Measurements from ENCODE around the gene IGSF23. TPM values are rescaled to one million over a fixed set of nuclear protein-coding genes. Genes with fewer than 3 reads are reported as not detected.
"Not testable (repeated sequence)": the region's sequence is repeated elsewhere in the genome, so short reads cannot be mapped to it uniquely, and the experiment has no call there.

The IGSF23 gene
- total RNA-seq, 4 donors from 2014 or later, result not detected

- TF ChIP-seq EP300 (IDR thresholded peaks at IDR 0.05; ENCODE audit: low read depth) (no peak), POLR2A (IDR thresholded peaks at IDR 0.05) (no peak), POLR2AphosphoS5 (IDR thresholded peaks at IDR 0.05) (no peak)
- TF ChIP-seq, protein P1, sequence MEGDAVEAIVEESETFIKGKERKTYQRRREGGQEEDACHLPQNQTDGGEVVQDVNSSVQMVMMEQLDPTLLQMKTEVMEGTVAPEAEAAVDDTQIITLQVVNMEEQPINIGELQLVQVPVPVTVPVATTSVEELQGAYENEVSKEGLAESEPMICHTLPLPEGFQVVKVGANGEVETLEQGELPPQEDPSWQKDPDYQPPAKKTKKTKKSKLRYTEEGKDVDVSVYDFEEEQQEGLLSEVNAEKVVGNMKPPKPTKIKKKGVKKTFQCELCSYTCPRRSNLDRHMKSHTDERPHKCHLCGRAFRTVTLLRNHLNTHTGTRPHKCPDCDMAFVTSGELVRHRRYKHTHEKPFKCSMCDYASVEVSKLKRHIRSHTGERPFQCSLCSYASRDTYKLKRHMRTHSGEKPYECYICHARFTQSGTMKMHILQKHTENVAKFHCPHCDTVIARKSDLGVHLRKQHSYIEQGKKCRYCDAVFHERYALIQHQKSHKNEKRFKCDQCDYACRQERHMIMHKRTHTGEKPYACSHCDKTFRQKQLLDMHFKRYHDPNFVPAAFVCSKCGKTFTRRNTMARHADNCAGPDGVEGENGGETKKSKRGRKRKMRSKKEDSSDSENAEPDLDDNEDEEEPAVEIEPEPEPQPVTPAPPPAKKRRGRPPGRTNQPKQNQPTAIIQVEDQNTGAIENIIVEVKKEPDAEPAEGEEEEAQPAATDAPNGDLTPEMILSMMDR (IDR thresholded peaks at IDR 0.05), result no peak
- in situ Hi-C loops (cut with MboI; ENCODE audit: low pct_ligation_motif_present in 1 of 4, low pct_unique_long_range_greater_than_20kb in 1 of 4, low sequenced_read_pairs in 3 of 4) (no loop called here), intact Hi-C loops (cut with DNase I; ENCODE audit: low total_unique reads) (no loop called here)
- Histone ChIP-seq H3K4me1 (peaks cover 0 to 3% (median 0%) of the 10 kb centered on the region in 4 donors), H3K4me3 (no peak overlapping the region), H3K27ac (no peak overlapping the region), H3K27me3 (no peaks in the 10 kb centered on the region), H3K9me3 (no peaks in the 10 kb centered on the region), H3K36me3 (no peaks in the 10 kb centered on the region)
- WGBS, 2 donors (ENCODE audit: low coverage in 1 of 2), result 87% methylated on average over 4 of the region's 4 CpGs; no CpG with 5 or more reads in 1 of the 2 donors
- no peak for DNase-seq
These were observed 10.3 kb downstream of the IGSF23 start for GRCh38 chr19:44623626-44624025.

DNA sequence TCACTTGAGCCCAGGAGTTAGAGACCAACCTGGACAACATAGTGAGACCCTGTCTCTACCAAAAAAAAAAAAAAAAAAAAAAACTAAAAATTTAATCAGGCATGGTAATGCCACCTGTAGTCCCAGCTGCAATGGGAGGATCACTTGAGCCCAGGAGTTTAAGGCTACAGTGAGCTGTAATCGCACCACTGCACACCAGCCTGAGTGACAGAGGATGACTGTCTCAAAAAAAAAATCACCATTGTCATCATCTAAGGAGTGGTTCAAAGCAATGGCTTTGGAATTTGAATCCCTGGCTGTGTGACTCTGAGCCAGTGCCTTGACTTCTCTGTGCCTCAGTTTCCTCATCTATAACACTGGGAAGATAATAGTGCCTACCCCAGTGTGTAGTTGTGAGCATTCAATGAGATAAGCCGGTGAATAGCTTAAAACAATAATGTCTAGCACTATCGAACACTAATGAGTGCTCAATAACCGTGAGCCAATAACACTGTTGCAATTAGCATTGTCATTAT, 11.5 kb downstream of the IGSF23 start:
- H3K27me3 ChIP-seq, result no peaks in the 10 kb centered on the region
- H3K4me3 ChIP-seq, result no peak overlapping the region
- no peak for DNase-seq
- no peak overlapping the region for H3K27ac ChIP-seq
- no peaks in the 10 kb centered on the region for H3K36me3 ChIP-seq
- H3K9me3 ChIP-seq, result no peaks in the 10 kb centered on the region
- in situ Hi-C loops (cut with MboI; ENCODE audit: low pct_ligation_motif_present in 1 of 4, low pct_unique_long_range_greater_than_20kb in 1 of 4, low sequenced_read_pairs in 3 of 4), result no loop called here
- peaks cover 0 to 3% (median 0%) of the 10 kb centered on the region in 4 donors for H3K4me1 ChIP-seq
- 91 to 97% methylated on average over 4 of the region's 4 CpGs for WGBS, 2 donors (ENCODE audit: low coverage in 1 of 2)
- TF ChIP-seq EP300 (IDR thresholded peaks at IDR 0.05; ENCODE audit: low read depth) (no peak), POLR2AphosphoS5 (IDR thresholded peaks at IDR 0.05) (no peak), POLR2A (IDR thresholded peaks at IDR 0.05) (no peak)
- TF ChIP-seq, protein P1 (IDR thresholded peaks at IDR 0.05), result no peak
- intact Hi-C loops (cut with DNase I; ENCODE audit: low total_unique reads), result no loop called here

DNA sequence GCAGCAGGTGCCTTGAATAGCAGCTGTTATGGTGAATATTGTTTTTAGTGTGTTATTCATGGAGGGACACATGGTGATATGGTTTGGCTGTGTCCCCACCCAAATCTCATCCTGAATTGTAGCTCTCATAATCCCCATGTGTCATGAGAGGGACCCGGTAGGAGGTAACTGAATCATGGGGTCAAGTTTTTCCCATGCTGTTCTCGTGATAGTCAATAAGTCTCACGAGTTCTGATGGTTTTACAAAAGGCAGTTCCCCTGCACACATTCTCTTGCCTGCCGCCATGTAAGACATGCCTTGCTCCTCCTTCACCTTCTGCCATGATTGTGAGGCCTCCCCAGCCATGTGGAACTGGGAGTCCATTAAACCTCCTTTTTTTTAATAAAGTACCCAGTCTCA, 12.3 kb downstream of the IGSF23 start:
- in situ Hi-C loops (cut with MboI; ENCODE audit: low pct_ligation_motif_present in 1 of 4, low pct_unique_long_range_greater_than_20kb in 1 of 4, low sequenced_read_pairs in 3 of 4); H3K27ac ChIP-seq; H3K4me3 ChIP-seq; H3K27me3 ChIP-seq; H3K9me3 ChIP-seq; H3K36me3 ChIP-seq; DNase-seq; H3K4me1 ChIP-seq; intact Hi-C loops (cut with DNase I; ENCODE audit: low total_unique reads): not testable (repeated sequence)
- WGBS, 2 donors (ENCODE audit: low coverage in 1 of 2), result 93% methylated on average over 4 of the region's 4 CpGs; no CpG with 5 or more reads in 1 of the 2 donors

DNA sequence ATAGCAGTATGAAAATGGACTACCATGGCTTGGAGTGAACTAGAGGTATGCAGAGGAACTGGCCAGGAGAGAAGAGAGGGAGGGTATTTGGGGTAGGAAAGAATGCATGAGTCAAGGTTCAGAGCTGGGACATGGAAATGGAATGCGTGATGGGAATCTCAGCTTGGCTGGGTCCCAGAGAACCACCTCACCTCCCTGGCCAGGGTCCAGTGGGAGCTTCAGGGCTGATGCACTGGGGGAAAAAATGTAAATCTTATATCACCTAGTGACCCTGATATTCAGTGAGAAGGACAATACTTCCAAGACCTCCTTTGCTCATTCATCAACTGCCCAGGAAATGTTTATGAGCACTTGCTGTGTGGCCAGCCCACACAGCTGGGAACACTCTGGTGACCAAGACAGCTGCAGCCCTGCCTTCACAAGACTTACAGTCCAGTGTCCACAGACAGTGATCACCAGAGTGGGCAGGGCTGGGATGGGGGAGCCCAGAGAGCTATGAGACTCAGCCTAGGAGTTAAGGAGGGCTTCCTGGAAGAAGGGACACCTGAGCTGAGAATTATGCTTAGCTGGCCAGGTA, 12.8 kb downstream of the IGSF23 start:
- Histone ChIP-seq H3K27ac (no peak overlapping the region), H3K36me3 (no peaks in the 10 kb centered on the region), H3K9me3 (no peaks in the 10 kb centered on the region), H3K27me3 (no peaks in the 10 kb centered on the region), H3K4me3 (no peak overlapping the region), H3K4me1 (peaks cover 0 to 3% (median 0%) of the 10 kb centered on the region in 4 donors)
- TF ChIP-seq EP300 (IDR thresholded peaks at IDR 0.05; ENCODE audit: low read depth) (no peak), POLR2A (IDR thresholded peaks at IDR 0.05) (no peak)
- in situ Hi-C loops (cut with MboI; ENCODE audit: low pct_ligation_motif_present in 1 of 4, low pct_unique_long_range_greater_than_20kb in 1 of 4, low sequenced_read_pairs in 3 of 4) (no loop called here), intact Hi-C loops (cut with DNase I; ENCODE audit: low total_unique reads) (no loop called here)
- no peak for DNase-seq
- WGBS, 2 donors (ENCODE audit: low coverage in 1 of 2), result 38 to 71% methylated on average over 1 of the region's 1 CpG

- in situ Hi-C loops (cut with MboI; ENCODE audit: low pct_ligation_motif_present in 1 of 4, low pct_unique_long_range_greater_than_20kb in 1 of 4, low sequenced_read_pairs in 3 of 4) (no loop called here), intact Hi-C loops (cut with DNase I; ENCODE audit: low total_unique reads) (no loop called here)
- Histone ChIP-seq H3K9me3 (no peaks in the 10 kb centered on the region), H3K27me3 (no peaks in the 10 kb centered on the region), H3K36me3 (no peaks in the 10 kb centered on the region), H3K4me3 (no peak overlapping the region), H3K27ac (no peak overlapping the region), H3K4me1 (peaks cover 0 to 3% (median 0%) of the 10 kb centered on the region in 4 donors)
- DNase-seq, result no peak
- TF ChIP-seq, protein P1 (IDR thresholded peaks at IDR 0.05), result no peak
- TF ChIP-seq POLR2A (IDR thresholded peaks at IDR 0.05) (no peak), POLR2AphosphoS5 (IDR thresholded peaks at IDR 0.05) (no peak), EP300 (IDR thresholded peaks at IDR 0.05; ENCODE audit: low read depth) (no peak)
- 99 to 100% methylated on average over 3 to 4 of the region's 4 CpGs for WGBS, 2 donors (ENCODE audit: low coverage in 1 of 2)
These were observed 14.3 kb downstream of the IGSF23 start for GRCh38 chr19:44627631-44628030.

Data from transverse colon (tissue), 4 donors.